ENCODE results near the gene ZDHHC17.

DNA sequence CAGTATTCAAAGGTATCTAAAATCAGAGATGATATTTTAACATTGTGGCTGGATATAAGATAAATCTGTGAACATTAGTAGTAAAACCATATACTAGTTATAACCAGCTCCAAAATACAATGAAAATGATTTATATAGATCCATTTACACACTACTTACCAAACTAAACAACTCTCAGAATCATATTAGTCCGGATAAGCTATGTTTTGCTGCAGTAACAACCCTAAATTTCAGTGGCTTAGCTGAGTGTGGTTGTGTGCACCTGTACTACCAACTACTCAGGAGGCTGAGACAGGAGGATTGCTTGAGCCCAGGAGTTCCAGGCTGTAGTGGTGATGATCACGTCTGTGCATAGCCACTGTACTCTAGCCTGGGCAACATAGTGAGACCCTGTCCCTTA lies 23.8 kb downstream of the ZDHHC17 start:
- TF ChIP-seq, protein P1, sequence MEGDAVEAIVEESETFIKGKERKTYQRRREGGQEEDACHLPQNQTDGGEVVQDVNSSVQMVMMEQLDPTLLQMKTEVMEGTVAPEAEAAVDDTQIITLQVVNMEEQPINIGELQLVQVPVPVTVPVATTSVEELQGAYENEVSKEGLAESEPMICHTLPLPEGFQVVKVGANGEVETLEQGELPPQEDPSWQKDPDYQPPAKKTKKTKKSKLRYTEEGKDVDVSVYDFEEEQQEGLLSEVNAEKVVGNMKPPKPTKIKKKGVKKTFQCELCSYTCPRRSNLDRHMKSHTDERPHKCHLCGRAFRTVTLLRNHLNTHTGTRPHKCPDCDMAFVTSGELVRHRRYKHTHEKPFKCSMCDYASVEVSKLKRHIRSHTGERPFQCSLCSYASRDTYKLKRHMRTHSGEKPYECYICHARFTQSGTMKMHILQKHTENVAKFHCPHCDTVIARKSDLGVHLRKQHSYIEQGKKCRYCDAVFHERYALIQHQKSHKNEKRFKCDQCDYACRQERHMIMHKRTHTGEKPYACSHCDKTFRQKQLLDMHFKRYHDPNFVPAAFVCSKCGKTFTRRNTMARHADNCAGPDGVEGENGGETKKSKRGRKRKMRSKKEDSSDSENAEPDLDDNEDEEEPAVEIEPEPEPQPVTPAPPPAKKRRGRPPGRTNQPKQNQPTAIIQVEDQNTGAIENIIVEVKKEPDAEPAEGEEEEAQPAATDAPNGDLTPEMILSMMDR (IDR thresholded peaks at IDR 0.05 in 2 of 3, conservative IDR thresholded peaks at IDR 0.05 in 1 of 3; ENCODE audit: borderline replicate concordance in 1 of 3, insufficient read depth in 1 of 3, low read depth in 2 of 3, low read length in 2 of 3), result no peak
- TF ChIP-seq ZNF274 (IDR thresholded peaks at IDR 0.05; ENCODE audit: low read depth, low read length), result no peak
- TF ChIP-seq, protein P2, sequence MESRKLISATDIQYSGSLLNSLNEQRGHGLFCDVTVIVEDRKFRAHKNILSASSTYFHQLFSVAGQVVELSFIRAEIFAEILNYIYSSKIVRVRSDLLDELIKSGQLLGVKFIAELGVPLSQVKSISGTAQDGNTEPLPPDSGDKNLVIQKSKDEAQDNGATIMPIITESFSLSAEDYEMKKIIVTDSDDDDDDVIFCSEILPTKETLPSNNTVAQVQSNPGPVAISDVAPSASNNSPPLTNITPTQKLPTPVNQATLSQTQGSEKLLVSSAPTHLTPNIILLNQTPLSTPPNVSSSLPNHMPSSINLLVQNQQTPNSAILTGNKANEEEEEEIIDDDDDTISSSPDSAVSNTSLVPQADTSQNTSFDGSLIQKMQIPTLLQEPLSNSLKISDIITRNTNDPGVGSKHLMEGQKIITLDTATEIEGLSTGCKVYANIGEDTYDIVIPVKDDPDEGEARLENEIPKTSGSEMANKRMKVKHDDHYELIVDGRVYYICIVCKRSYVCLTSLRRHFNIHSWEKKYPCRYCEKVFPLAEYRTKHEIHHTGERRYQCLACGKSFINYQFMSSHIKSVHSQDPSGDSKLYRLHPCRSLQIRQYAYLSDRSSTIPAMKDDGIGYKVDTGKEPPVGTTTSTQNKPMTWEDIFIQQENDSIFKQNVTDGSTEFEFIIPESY (IDR thresholded peaks at IDR 0.05; ENCODE audit: extremely low read depth, insufficient replicate concordance, low read length), result no peak
- TF ChIP-seq, protein P3, sequence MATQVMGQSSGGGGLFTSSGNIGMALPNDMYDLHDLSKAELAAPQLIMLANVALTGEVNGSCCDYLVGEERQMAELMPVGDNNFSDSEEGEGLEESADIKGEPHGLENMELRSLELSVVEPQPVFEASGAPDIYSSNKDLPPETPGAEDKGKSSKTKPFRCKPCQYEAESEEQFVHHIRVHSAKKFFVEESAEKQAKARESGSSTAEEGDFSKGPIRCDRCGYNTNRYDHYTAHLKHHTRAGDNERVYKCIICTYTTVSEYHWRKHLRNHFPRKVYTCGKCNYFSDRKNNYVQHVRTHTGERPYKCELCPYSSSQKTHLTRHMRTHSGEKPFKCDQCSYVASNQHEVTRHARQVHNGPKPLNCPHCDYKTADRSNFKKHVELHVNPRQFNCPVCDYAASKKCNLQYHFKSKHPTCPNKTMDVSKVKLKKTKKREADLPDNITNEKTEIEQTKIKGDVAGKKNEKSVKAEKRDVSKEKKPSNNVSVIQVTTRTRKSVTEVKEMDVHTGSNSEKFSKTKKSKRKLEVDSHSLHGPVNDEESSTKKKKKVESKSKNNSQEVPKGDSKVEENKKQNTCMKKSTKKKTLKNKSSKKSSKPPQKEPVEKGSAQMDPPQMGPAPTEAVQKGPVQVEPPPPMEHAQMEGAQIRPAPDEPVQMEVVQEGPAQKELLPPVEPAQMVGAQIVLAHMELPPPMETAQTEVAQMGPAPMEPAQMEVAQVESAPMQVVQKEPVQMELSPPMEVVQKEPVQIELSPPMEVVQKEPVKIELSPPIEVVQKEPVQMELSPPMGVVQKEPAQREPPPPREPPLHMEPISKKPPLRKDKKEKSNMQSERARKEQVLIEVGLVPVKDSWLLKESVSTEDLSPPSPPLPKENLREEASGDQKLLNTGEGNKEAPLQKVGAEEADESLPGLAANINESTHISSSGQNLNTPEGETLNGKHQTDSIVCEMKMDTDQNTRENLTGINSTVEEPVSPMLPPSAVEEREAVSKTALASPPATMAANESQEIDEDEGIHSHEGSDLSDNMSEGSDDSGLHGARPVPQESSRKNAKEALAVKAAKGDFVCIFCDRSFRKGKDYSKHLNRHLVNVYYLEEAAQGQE (IDR thresholded peaks at IDR 0.05; ENCODE audit: low read depth), result no peak
- no peak for TF ChIP-seq FOSL1 (IDR thresholded peaks at IDR 0.05; ENCODE audit: low read depth)
- TF ChIP-seq POLR2A (IDR thresholded peaks at IDR 0.05; ENCODE audit: borderline replicate concordance, extremely low read depth, insufficient read depth, insufficient read length), result no peak
- no peak for TF ChIP-seq POLR2AphosphoS5 (IDR thresholded peaks at IDR 0.05; ENCODE audit: low read depth, low read length)

All from HCT116 (cell line).